Activated naive CD4-positive, alpha-beta T cell treated with anti-CD3 and anti-CD28 coated beads, Interleukin-2, amount 50 U/mL, for 24 hours (primary cell): ENCODE results near the gene CXCL11.
A peak's percentile ranks its signal among the peaks of the same experiment; 100 is the strongest.

ENCODE experiments used
- H3K27ac Mint-ChIP-seq: one replicate; pipeline ENCODE4 v1.8.0; 2021; ENCODE audit warnings: mild to moderate bottlenecking, mixed read lengths
- H3K27me3 Mint-ChIP-seq: one replicate; pipeline ENCODE4 v1.8.0; 2021; ENCODE audit warnings: mixed read lengths
- H3K36me3 Mint-ChIP-seq: one replicate; pipeline ENCODE4 v1.8.0; 2021; ENCODE audit warnings: mixed read lengths
- H3K4me1 Mint-ChIP-seq: one replicate; pipeline ENCODE4 v1.8.0; 2021; ENCODE audit warnings: mixed read lengths
- H3K4me3 Mint-ChIP-seq: one replicate; pipeline ENCODE4 v1.8.0; 2021; ENCODE audit warnings: mild to moderate bottlenecking, mixed read lengths
- H3K9me3 Mint-ChIP-seq: one replicate; pipeline ENCODE4 v1.8.0; 2021; ENCODE audit warnings: mixed read lengths

The CXCL11 gene

GRCh38 chr4:76035799-76036380 lies at the start of gene CXCL11:
Gene CXCL11 (minus strand): TSS chr4:76036070. CDS start chr4:76035987, 83 bp downstream.
- no peaks in the 10 kb centered on the region for H3K36me3 Mint-ChIP-seq
- no peak within 1 kb of the TSS for H3K4me3 Mint-ChIP-seq
- H3K9me3 Mint-ChIP-seq = no peaks in the 10 kb centered on the region

GRCh38 chr4:76084542-76084941 lies 48.7 kb upstream of the CXCL11 start:
- no peak overlapping the region for H3K27ac Mint-ChIP-seq
- no peaks in the 10 kb centered on the region for H3K36me3 Mint-ChIP-seq
- no peaks in the 10 kb centered on the region for H3K4me1 Mint-ChIP-seq
- peaks cover 2% of the 10 kb centered on the region for H3K27me3 Mint-ChIP-seq
- no peaks in the 10 kb centered on the region for H3K9me3 Mint-ChIP-seq
- H3K4me3 Mint-ChIP-seq = no peak overlapping the region

More at GRCh38 chr4:76035799-76036380, at the start of gene CXCL11:
- peak within 1 kb of the TSS; percentile 0 for H3K27ac Mint-ChIP-seq
- no peaks in the 10 kb centered on the region for H3K4me1 Mint-ChIP-seq
- no peaks in the 10 kb centered on the region for H3K27me3 Mint-ChIP-seq

- Mint-ChIP-seq H3K4me3 (no peak overlapping the region), H3K36me3 (no peaks in the 10 kb centered on the region), H3K27me3 (peaks cover 6% of the 10 kb centered on the region), H3K9me3 (no peaks in the 10 kb centered on the region), H3K4me1 (no peaks in the 10 kb centered on the region), H3K27ac (no peak overlapping the region)
Observed at GRCh38 chr4:76083386-76083988, 47.6 kb upstream of the CXCL11 start.

GRCh38 chr4:76078033-76078613 lies 42.3 kb upstream of the CXCL11 start:
- Mint-ChIP-seq H3K27me3 (peaks cover 5% of the 10 kb centered on the region), H3K36me3 (no peaks in the 10 kb centered on the region), H3K4me3 (no peak overlapping the region), H3K4me1 (no peaks in the 10 kb centered on the region), H3K27ac (no peak overlapping the region), H3K9me3 (no peaks in the 10 kb centered on the region)

- no peaks in the 10 kb centered on the region for H3K4me1 Mint-ChIP-seq
- H3K27me3 Mint-ChIP-seq = peaks cover 5% of the 10 kb centered on the region
- H3K4me3 Mint-ChIP-seq = no peak overlapping the region
- H3K9me3 Mint-ChIP-seq = no peaks in the 10 kb centered on the region
- no peak overlapping the region for H3K27ac Mint-ChIP-seq
- no peaks in the 10 kb centered on the region for H3K36me3 Mint-ChIP-seq
Observed at GRCh38 chr4:76074993-76075600, 39.2 kb upstream of the CXCL11 start.

GRCh38 chr4:76074468-76074867 lies 38.6 kb upstream of the CXCL11 start, which contains the start of gene ART3:
Gene ART3 (plus strand): TSS chr4:76074709. CDS start chr4:76075890, 1,181 bp downstream.
- peaks cover 4% of the 10 kb centered on the region for H3K27me3 Mint-ChIP-seq
- no peaks in the 10 kb centered on the region for H3K4me1 Mint-ChIP-seq
- no peaks in the 10 kb centered on the region for H3K9me3 Mint-ChIP-seq
- H3K4me3 Mint-ChIP-seq = no peak within 1 kb of the TSS
- no peak within 1 kb of the TSS for H3K27ac Mint-ChIP-seq
- H3K36me3 Mint-ChIP-seq = no peaks in the 10 kb centered on the region

- Mint-ChIP-seq H3K27me3 (no peaks in the 10 kb centered on the region), H3K4me1 (no peaks in the 10 kb centered on the region), H3K36me3 (no peaks in the 10 kb centered on the region)
Observed at GRCh38 chr4:76072760-76073159, 36.9 kb upstream of the CXCL11 start.

GRCh38 chr4:76067652-76068286 lies 31.9 kb upstream of the CXCL11 start:
- Mint-ChIP-seq H3K36me3 (no peaks in the 10 kb centered on the region), H3K27ac (no peak overlapping the region), H3K27me3 (no peaks in the 10 kb centered on the region), H3K4me1 (no peaks in the 10 kb centered on the region), H3K4me3 (no peak overlapping the region), H3K9me3 (no peaks in the 10 kb centered on the region)

More at GRCh38 chr4:76072760-76073159, 36.9 kb upstream of the CXCL11 start:
- Mint-ChIP-seq H3K4me3 (no peak overlapping the region), H3K27ac (no peak overlapping the region), H3K9me3 (no peaks in the 10 kb centered on the region)

GRCh38 chr4:76066546-76066945 lies 30.7 kb upstream of the CXCL11 start:
- Mint-ChIP-seq H3K4me3 (no peak overlapping the region), H3K36me3 (no peaks in the 10 kb centered on the region), H3K9me3 (no peaks in the 10 kb centered on the region), H3K4me1 (no peaks in the 10 kb centered on the region), H3K27ac (no peak overlapping the region), H3K27me3 (no peaks in the 10 kb centered on the region)

- no peak overlapping the region for H3K27ac Mint-ChIP-seq
- H3K4me3 Mint-ChIP-seq = no peak overlapping the region
- H3K9me3 Mint-ChIP-seq = no peaks in the 10 kb centered on the region
- H3K27me3 Mint-ChIP-seq = peaks cover 2% of the 10 kb centered on the region
- H3K36me3 Mint-ChIP-seq = no peaks in the 10 kb centered on the region
- H3K4me1 Mint-ChIP-seq = peaks cover 18% of the 10 kb centered on the region
Observed at GRCh38 chr4:76061982-76062381, 26.1 kb upstream of the CXCL11 start.

GRCh38 chr4:76061421-76061820 lies 25.6 kb upstream of the CXCL11 start:
- Mint-ChIP-seq H3K9me3 (no peaks in the 10 kb centered on the region), H3K4me3 (no peak overlapping the region), H3K4me1 (peaks cover 18% of the 10 kb centered on the region), H3K27ac (no peak overlapping the region), H3K27me3 (peaks cover 3% of the 10 kb centered on the region), H3K36me3 (no peaks in the 10 kb centered on the region)

- Mint-ChIP-seq H3K27me3 (peaks cover 6% of the 10 kb centered on the region), H3K9me3 (no peaks in the 10 kb centered on the region), H3K4me1 (peaks cover 18% of the 10 kb centered on the region), H3K27ac (no peak overlapping the region), H3K36me3 (no peaks in the 10 kb centered on the region), H3K4me3 (no peak overlapping the region)
Observed at GRCh38 chr4:76060506-76060905, 24.6 kb upstream of the CXCL11 start.

GRCh38 chr4:76059750-76060149 lies 23.9 kb upstream of the CXCL11 start:
- H3K4me1 Mint-ChIP-seq = peaks cover 18% of the 10 kb centered on the region
- peaks cover 6% of the 10 kb centered on the region for H3K27me3 Mint-ChIP-seq
- H3K36me3 Mint-ChIP-seq = no peaks in the 10 kb centered on the region
- H3K9me3 Mint-ChIP-seq = no peaks in the 10 kb centered on the region
- H3K27ac Mint-ChIP-seq = no peak overlapping the region
- H3K4me3 Mint-ChIP-seq = no peak overlapping the region

- Mint-ChIP-seq H3K27me3 (peaks cover 6% of the 10 kb centered on the region), H3K27ac (no peak overlapping the region), H3K4me1 (peaks cover 18% of the 10 kb centered on the region), H3K4me3 (peak overlapping the region; percentile 1), H3K36me3 (no peaks in the 10 kb centered on the region), H3K9me3 (no peaks in the 10 kb centered on the region)
Observed at GRCh38 chr4:76058888-76059426, 23.1 kb upstream of the CXCL11 start.

GRCh38 chr4:76058302-76058701 lies 22.4 kb upstream of the CXCL11 start:
- H3K4me3 Mint-ChIP-seq = no peak overlapping the region
- H3K36me3 Mint-ChIP-seq = no peaks in the 10 kb centered on the region
- peaks cover 18% of the 10 kb centered on the region for H3K4me1 Mint-ChIP-seq
- H3K9me3 Mint-ChIP-seq = no peaks in the 10 kb centered on the region
- peak overlapping the region; percentile 26 for H3K27ac Mint-ChIP-seq
- peaks cover 6% of the 10 kb centered on the region for H3K27me3 Mint-ChIP-seq
